GM19438 (cell line): Measurements from ENCODE around the gene FGD6.
"Not testable (repeated sequence)": the region's sequence is repeated elsewhere in the genome, so short reads cannot be mapped to it uniquely, and the experiment has no call there.

Source experiments
- ATAC-seq: cut with Tn5 transposase; IDR thresholded peaks from one replicate; pipeline ENCODE4 v1.9.1; 2021; ENCODE audit warnings: low read depth; ENCODE audit not compliant: unreplicated experiment

FGD6 gene

DNA sequence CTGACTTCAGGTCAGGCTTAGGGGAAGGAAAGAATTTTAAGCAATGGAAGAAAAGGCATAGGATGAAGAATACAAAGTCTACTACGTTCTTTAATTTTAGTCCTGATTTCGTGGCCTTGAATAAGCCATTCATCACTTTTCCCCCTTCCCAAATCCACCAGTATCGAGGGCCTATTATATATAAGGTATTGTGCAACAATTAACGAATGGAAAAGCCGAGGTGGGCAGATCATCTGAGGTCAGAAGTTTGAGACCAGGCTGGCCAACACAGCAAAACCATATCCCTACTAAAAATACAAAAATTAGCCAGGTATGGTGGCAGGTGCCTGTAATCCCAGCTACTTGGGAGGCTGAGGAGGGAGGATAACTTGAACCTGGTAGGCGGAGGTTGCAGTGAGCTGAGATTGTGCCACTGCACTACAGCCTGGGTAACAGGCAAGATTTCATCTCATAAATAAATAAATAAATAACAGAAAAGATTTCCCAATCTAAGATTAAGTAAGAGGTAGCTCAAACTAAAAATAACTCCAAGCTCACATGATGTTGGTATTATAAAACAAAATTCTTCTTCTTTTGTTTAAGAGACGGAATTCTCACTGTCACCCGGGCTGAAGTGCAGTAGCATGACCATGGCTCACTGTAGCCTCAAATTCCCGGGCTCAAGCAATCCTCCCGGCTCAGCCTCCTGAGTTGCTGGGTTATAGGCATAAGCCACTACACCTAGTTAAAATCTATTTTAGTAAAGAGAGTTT lies 85.5 kb downstream of the FGD6 start:
- no peak for ATAC-seq

DNA sequence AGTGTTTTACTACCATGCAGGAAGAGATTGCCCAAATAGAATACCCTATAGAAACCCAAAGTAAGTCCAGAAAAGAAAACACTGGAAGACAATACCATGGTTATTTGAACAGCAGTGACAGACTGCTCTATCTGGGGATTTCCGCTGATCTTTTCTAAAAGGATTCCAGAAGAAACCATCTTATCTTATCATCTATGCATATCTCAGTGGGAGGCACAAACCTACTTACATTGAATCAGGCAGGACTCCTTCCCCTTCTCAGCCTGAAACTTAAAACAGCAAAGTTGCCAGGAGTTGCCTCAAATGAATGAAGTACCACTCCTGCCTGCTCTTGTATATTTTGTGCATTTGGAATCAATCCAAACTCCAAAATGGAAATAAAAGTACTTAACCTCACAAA lies 87.2 kb downstream of the FGD6 start:
- no peak for ATAC-seq

DNA sequence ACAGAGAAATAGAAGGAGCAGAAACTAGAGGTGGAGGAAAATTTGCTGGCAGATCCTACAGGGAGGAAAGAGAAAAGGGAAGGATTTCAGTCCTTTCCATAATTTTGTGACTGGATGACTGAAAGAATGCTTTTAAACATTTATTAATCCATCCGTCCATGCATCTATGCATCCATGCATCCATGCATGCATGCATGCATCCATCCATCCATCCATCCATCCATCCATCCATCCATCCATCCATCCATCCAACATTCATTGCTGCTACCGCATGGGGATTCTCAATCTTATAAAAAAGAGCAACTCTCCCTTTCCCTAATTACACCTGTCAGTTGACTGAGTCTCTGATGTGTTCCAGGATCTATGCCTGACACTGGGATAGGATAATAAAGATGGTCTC lies 88.2 kb downstream of the FGD6 start:
- ATAC-seq: no peak

DNA sequence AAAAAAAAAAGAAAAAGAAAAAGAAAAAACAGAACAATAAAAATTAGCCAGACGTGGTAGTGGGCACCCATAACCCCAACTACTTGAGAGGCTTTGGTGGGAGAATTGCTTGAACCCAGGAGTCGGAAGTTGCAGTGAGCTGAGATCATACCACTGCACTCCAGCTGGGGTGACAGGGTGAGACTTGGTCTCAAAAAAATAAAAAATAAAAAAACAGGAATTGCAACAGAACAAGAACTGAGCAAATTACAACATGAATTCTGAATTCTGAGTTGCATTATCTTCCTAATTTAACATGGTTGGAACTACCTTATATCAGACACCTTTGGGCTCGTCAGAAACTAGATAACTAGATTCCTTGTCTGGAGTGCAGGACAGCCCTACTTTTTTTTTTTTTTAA lies 90.5 kb downstream of the FGD6 start:
- no peak for ATAC-seq

DNA sequence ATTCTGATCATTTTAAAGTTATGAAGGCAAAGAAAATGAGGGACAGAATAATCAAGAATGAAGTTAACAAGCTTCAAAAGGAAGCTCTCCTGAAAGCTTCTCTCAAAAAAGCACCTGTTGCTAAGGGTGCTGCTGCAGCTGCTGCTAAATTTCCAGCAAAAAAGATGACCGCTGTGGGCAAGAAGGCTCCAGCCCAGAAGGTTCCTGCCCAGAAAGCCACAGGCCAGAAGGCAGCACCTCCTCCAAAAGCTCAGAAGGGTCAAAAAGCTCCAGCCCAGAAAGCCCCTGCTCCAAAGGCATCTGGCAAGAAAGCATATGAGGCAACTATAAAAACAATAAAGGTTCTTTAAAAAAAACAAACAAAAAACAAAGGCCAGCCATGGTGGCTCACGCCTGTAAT lies 91.2 kb downstream of the FGD6 start:
- ATAC-seq: no peak

DNA sequence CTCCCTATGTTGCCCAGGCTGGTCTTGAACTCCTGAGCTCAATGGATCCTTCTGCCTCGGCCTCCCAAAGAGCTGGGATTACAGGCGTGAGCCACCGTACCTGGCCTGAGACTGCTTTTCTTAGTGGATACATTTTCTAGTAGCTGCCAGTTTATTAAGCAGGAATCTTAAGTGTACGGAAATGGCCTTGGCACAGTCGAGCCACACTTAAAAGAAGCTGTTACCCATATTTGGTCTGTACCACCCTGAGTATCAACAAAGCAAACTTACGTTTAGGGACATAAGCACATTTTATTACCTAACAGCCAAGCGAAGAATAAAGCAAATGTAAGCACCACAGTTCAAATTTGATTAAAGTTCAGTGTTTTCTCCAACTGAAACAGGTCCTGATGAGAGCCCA lies 93.2 kb downstream of the FGD6 start:
- no peak for ATAC-seq

DNA sequence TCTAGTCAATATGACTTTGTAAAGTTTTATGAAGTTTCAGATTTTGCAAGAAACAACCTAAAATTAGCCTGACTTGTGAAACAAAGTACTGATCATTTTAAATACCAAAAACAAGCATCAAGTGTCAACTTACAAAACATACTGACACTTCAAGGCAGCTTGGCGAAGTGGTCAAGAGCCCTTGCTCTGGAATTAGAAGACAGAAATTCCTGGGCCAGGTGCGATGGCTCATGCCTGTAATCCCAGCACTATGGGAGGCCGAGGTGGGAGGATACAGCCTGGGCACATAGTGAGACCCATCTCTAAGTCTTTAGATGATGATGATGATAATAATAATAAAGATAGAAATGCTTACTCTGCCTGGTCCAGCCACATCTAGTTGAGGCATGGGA lies 98.5 kb downstream of the FGD6 start:
- ATAC-seq: no peak

DNA sequence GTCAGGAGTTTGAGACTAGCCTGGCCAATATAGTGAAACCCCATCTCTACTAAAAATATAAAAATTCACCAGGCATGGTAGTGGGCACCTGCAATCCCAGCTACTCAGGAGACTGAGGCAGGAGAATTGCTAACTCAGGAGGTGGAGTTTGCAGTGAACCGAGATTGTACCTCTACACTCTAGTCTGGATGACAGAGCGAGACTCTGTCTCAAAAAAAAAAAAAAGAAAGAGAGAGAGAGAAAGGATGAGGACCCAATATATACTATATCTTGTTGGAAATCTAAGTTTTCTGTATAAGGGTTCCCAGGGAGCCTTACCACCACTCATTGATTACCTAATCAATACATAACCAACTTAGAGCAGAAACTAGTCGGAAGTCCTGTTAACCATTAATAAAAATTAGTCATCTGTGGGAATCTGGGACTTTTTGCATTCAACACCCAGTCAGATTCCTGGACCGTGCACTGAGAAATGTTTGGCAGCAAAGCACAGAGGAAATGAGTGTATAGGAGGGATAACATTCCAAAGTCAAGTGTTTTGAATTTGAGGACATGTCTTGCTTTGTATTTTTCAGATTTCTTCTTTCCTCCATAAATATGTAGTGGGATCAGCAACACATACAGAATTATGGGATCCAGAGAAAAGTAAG lies 99.0 kb downstream of the FGD6 start:
- no peak for ATAC-seq

DNA sequence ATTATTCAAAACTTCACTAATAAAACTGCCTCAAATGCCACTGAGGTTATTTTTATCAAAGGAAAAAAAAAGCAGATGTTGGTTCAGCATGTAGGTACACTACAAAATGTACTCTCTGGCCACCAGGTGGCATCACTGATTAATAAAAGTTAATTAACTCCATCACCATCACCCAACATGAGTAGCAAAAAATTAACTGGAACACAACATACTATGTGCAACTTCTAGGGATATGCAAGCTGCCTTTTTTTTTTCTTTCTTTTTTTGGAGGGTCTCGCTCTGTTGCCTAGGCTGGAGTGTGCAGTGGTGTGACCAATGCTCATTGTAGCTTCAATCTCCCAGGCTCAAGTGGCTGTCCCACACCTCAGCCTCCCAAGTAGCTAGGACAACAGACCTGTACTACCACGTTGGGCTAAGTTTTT lies 100.1 kb downstream of the FGD6 start:
- ATAC-seq: no peak

DNA sequence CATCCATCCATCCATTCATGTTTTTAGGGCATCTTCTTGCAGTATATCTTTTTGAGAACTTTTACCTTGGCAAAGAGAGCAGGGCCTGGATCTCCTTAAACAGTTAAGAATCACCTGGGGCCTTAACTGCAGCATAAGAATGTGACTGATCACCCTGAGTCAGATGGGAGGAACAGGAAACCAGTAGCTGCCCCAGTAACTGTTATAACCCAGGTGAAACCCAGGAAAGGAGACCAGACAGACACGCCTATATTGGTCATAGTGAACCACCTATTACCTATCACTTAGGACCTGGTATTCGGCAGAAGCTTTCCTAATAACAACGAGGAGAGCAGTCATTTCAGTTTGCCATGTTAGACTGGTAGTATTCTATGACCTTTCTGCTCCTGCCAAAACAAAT lies 100.5 kb downstream of the FGD6 start:
- peak; percentile 46 for ATAC-seq

DNA sequence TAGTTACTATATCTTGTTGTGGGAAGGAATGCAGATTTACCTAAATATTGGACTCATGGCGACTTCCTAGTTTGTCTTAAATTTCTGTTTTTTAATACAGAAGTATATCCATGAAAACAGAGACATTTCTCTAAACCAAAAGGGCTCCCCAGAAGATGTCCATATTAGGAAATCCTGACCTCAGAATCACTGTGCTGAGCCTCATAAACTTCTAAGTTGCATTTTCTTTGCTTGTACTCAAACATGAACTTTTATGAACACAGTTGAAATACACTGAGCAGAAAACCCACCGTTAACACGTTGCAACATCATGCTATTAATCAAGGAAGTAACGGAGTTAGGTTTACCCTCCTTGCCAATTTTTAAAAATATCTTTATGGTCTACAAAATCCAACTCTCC lies 100.9 kb downstream of the FGD6 start:
- ATAC-seq: no peak

DNA sequence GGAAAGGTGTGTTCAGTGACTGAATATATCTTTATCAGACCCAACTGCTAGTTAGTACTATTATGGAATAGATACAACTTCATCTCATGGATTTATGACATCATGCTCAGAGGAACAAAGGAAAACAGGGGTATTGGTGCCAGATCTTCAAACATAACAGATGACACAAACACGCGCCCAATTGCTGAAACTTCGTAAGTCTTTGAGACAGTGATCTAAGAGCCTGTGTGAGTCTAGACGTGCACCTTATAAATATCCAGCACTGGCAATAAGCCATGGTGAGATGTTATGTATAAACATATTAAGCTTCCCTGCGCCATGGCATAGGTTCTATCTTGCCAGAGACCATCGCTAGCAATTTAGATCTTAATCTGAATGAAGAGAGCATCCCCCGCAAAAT lies 101.6 kb downstream of the FGD6 start:
- ATAC-seq: no peak

DNA sequence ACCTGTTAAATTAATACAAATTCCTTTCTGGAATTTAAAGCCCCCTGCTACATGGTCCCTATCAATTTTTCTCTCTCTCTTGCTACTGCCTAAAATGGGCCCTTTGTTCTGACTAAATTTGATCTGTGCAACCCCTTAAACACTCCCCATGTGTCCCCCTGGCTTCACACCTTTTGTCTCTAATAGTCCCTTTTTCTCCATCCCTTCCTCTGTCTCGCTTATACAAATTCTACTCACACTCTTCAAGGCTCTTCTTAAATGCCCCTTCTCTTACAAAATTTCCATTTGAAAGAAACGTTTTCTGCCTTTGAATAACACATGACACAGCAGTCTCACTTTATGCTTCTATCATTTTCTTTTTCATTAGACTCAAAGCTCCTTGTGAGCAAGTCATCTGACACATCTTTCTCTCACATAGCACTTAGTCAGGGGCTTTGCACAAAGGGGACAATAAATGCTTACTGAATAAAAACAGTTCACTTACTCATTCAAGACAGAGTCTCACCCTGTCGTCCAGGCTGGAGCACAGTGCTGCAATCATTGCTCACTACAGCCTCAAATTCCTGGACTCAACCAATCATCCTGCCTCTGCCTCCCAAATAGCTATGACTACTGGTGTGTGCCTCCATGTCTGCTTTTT lies 102.4 kb downstream of the FGD6 start:
- ATAC-seq: no peak

DNA sequence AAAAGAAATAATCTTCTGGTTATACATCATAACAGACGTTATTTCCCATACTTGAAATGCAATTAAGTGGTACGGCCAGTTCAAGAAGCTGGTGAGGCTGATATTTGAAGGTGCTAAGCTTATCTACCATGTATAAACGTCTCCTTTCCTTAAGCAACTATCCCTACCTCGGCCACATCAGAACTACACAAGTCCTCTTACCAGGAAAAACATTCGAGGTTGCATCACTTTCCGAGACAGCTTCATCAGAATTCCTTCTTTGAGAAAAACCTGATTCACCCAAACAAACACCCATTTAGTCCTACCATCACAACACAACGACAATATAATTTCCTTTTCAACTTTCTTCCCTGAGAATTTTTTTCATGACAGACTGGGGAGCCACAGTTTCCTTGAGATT lies 109.9 kb downstream of the FGD6 start:
- no peak for ATAC-seq

DNA sequence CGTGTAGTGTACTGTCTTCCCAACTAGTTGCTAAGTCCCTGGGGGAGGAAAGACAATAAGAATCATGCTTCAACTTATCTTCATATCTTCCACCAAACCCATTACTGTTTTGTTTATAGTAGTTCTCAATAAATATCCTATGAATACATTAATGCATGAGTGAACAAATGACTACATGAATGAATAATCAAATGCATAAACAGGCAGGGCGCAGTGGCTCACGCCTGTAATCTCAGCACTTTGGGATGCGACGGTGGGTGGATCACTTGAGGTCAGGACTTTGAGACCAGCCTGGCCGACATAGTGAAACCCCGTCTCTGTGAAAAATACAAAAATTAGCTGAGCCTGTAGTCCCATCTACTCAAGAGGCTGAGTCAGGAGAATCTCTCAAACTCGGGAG lies 111.7 kb downstream of the FGD6 start:
- no peak for ATAC-seq

DNA sequence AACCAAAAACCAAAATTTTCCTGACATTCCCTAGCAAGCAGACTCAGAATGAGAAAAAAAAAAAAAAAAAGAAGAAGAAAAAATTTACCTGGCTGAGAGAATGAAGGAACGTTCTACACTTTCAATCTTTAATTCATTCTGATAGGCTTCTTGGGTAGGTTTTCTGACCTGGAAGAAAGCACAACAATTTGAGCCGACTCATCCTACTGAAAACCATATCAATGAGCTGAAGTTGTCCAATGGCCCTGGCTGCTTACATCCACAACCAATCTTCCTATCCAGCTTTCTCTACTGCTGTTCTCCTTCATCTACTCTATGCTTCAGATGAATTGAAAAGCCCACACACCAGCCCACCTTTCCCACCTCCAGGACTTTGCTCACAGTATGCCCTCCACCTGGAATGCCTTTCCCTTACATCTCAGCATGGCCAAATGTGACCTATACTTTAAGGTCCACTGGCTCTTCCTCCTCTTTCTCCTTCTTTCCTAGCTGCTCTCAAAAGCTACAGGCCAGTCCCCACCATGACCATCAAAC lies 112.3 kb downstream of the FGD6 start:
- ATAC-seq: no peak

DNA sequence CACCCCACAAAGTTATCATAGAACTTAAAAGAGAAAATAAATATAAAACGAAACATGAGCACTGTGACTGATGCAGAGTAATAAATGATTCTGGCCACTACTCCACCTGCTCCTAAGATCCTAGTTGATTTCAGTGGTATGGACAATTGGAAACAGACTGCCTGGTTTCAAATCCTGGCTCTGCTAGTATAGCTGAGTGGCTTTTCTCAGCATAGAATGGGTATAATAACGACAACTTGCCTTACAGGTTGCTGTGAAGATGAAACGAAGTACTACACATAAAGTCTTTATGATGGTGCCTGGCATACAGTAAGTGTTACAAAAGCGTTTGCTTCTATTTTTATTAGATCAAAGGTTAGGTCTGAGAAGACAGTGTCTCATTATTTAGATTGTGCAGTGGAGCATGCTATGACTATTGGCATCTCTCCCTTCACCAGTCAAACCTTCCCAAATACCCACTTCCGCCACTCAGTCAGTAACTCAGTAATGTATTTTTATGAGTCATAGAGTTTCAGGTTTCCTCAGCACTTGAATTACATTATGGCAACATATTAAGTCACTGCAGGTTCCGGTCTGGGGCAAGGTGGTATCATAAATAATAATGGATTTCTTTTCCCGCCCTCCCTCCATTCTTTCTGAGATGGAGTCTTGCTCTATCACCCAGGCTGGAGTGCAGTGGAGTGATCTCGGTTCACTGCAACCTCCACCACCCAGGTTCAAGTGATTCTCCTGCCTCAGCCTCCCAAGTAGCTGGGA lies 114.2 kb downstream of the FGD6 start:
- peak; percentile 96 for ATAC-seq

DNA sequence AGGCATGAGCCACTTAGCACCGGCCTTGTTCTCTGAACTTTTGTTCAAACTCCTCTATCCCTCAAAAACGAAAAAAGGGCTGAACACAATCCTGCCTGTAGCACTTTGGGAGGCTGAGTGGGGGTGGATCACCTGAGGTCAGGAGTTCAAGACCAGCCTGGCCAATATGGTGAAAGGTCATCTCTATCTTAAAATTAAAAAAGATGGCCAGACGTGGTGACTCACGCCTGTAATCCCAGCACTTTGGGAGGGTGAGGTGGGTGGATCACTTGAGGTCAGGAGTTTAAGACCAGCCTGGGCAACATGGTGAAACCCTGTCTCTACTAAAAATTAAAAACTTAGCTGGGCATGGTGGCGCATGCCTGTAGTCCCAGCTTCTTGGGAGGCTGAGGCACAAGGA lies 115.3 kb downstream of the FGD6 start:
- ATAC-seq: not testable (repeated sequence)

DNA sequence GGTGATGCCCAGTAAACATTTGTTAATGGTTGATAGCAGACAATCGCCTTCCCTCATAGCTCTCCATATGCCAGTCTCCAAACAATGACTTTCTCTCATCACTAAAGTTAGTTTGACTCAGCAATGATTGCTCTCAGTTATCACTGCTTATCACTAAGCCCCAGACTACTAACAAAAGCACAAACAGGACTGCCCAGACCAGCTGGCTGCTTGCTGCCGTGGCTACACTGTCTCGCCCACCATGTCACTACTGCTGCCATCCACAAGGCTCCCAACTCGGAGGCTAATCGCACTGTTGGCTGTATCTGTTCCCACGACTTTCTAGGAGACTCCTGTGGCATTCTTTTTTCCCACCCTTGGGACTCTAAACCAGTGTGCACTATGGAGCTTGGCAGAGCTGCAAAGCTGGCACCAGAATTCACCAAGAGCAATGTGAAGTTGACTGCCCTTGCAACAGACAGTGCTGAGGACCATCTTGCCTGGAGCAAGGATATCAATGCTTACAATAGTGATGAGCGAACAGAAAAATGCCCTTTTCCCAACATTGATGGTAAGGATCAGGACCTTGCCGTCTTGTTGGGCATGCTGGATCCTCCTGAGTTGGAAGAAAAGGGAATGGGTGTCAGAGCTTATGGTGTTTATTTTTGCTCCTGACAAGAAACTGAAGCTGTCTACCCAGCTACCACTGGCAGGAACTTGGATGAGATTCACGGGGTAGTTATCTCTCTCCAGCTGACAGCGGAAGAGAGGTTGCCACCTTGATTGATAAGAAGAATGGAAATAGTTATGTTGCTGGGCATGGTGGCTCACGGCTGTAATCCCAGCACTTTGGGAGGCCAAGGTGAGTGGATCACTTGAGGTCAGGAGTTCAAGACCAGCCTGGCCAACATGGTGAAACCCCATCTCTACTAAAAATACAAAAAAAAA lies 116.7 kb downstream of the FGD6 start:
- no peak for ATAC-seq

DNA sequence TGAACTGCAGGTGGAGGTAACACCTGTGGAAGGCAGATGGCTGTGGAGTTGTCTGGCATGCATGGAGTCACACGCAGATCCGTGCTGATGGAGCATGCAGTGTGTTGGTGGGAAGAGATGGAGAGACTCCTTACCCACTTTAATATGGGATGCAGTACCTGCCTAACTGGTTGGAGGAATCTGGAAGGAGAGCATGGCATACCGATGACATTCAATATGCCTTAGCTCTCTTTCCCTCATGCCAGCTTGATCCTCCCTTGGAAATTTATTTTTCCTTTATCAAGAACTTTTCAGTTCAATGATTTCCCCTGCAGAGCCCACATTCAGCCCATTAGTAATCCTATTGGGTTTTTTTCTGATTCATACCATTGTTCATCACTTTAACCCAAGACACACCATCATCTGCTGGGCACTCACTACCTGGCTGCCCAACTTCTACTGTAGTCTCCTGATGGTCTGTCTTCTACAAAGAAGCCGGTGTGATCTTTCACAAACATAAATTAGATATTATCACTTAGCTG lies 117.9 kb downstream of the FGD6 start:
- no peak for ATAC-seq
